K562 (cell line): ENCODE results near the gene VTN. TPM values are rescaled to one million over a fixed set of nuclear protein-coding genes. Genes with fewer than 3 reads are reported as not detected.

ENCODE experiments used
- ATAC-seq: fragments of 200-7000 bp; cut with Tn5 transposase; 3 replicates; pipeline ENCODE4 v1.9.1; 2020; ENCODE audit warnings: moderate library complexity
- BruUV-seq: library from RNA; stranded (reverse); fragments of 400-500 nt; replicated peaks from 2 replicates; lab custom pipeline; 2021; lab: Mats Ljungman, UMichigan
- CTCF ChIA-PET: fragments of 300-600 bp; formaldehyde crosslinking; extraction: SDS; loops from one replicate; lab custom pipeline; 2021; ENCODE audit warnings: low intra/inter-chr PET ratio; lab: Yijun Ruan, JAX
- POLR2A ChIA-PET: fragments of 300-600, 350-650 bp; sonication (Branson Sonifier 250); formaldehyde crosslinking; extraction: SDS; loops from one replicate; lab custom pipeline; 2021; ENCODE audit warnings: antibody characterized with exemption, inconsistent platforms; lab: Yijun Ruan, JAX
- DNase-seq, 4 experiments: peaks; one replicate each; pipeline versions ENCODE4 v3.0.0 to v3.0.0-alpha.2; 2011 to 2018; ENCODE audit warnings: low spot score in 3 of 4, mixed read lengths in 3 of 4; ENCODE audit errors: extremely low read depth in 1 of 4
- FAIRE-seq: peaks from 2 replicates; lab custom pipeline; 2011; peaks lifted over from hg19 to GRCh38; lab: Jason Lieb, UNC
- H2AFZ ChIP-seq: 2 replicates; pipeline ENCODE4 v1.6.0; 2011; ENCODE audit warnings: low read depth, low read length, control low read depth, inconsistent platforms
- H3K27ac ChIP-seq: fragments of 200-600 bp; 3 replicates; pipeline ENCODE4 v1.8.0; 2011; ENCODE audit warnings: low read depth, mild to moderate bottlenecking, control low read depth, inconsistent platforms, low read length, moderate library complexity, mixed read lengths; ENCODE audit errors: extremely low read depth
- H3K27me3 ChIP-seq, 2 experiments: fragments of 300-600 bp in 1 of 2; 2 replicates in 1 of 2; 3 replicates in 1 of 2; pipeline versions ENCODE4 v1.6.0 to v1.8.0; 2011; ENCODE audit warnings: inconsistent platforms in 2 of 2, low read length in 2 of 2, mild to moderate bottlenecking in 1 of 2, mixed read lengths in 1 of 2, moderate library complexity in 1 of 2; ENCODE audit not compliant: control insufficient read depth in 2 of 2, insufficient read depth in 2 of 2
- H3K36me3 ChIP-seq: fragments of 300-600 bp; 3 replicates; pipeline ENCODE4 v1.8.0; 2011; ENCODE audit warnings: mild to moderate bottlenecking, low read length, inconsistent platforms; ENCODE audit not compliant: control insufficient read depth, insufficient read depth
- H3K4me1 ChIP-seq, 2 experiments: fragments of 200-600 bp in 1 of 2; replicated peaks in 1 of 2; 2 replicates in 1 of 2; 3 replicates in 1 of 2; pipeline versions ENCODE4 v1.5.1 to v1.8.0; 2011; ENCODE audit warnings: inconsistent platforms in 2 of 2, low read length in 2 of 2, mild to moderate bottlenecking in 1 of 2, mixed read lengths in 1 of 2, moderate library complexity in 1 of 2; ENCODE audit not compliant: control insufficient read depth in 2 of 2, insufficient read depth in 2 of 2
- H3K4me2 ChIP-seq: 2 replicates; pipeline ENCODE4 v1.6.1; 2011; ENCODE audit warnings: low read length, control low read depth, inconsistent platforms, mixed read lengths; ENCODE audit not compliant: insufficient read depth
- H3K4me3 ChIP-seq: fragments of 200-600 bp; sonication (generic), shearing (Covaris generic); 2 replicates; pipeline ENCODE4 v1.5.1; 2016; ENCODE audit warnings: control low read depth, inconsistent platforms
- H3K79me2 ChIP-seq: fragments of 200-600 bp; 3 replicates; pipeline ENCODE4 v1.8.0; 2011; ENCODE audit warnings: low read length, inconsistent platforms; ENCODE audit not compliant: control insufficient read depth, insufficient read depth
- H3K9ac ChIP-seq, 2 experiments: 2 replicates each; pipeline versions ENCODE4 v1.6.0 to v1.6.1; 2011; ENCODE audit warnings: low read depth in 2 of 2, low read length in 2 of 2, control low read depth in 1 of 2, inconsistent platforms in 1 of 2, mild to moderate bottlenecking in 1 of 2, mixed read lengths in 1 of 2; ENCODE audit not compliant: insufficient read depth in 1 of 2
- H3K9me1 ChIP-seq: one replicate; pipeline ENCODE4 v1.6.0; 2011; ENCODE audit warnings: inconsistent platforms, mild to moderate bottlenecking, low read length, moderate library complexity; ENCODE audit not compliant: control insufficient read depth, insufficient read depth
- H3K9me3 ChIP-seq: replicated peaks from 2 replicates; pipeline ENCODE4 v1.5.1; 2011; ENCODE audit warnings: low read depth, low read length, inconsistent platforms; ENCODE audit not compliant: control insufficient read depth, insufficient read depth
- H4K20me1 ChIP-seq: replicated peaks from 2 replicates; pipeline ENCODE4 v1.6.1; 2011; ENCODE audit warnings: low read length, inconsistent platforms, mixed read lengths; ENCODE audit not compliant: control insufficient read depth, insufficient read depth
- CREM ChIP-seq: IDR thresholded peaks from 2 replicates; pipeline ENCODE4 v1.6.1; 2014; ENCODE audit warnings: antibody characterized with exemption, low read depth
- HMBOX1 ChIP-seq: sonication (generic); IDR thresholded peaks from 2 replicates; pipeline ENCODE4 v1.6.1; 2016
- MTA2 ChIP-seq: fragments of 450-650 bp; IDR thresholded peaks from 2 replicates; pipeline ENCODE4 v1.6.1; 2016; ENCODE audit warnings: low read depth
- NCOA6 ChIP-seq: fragments of 450-650 bp; IDR thresholded peaks from 2 replicates; pipeline ENCODE4 v1.6.1; 2017; ENCODE audit warnings: mild to moderate bottlenecking
- TEAD2 ChIP-seq: fragments of 450-650 bp; IDR thresholded peaks from 2 replicates; pipeline ENCODE4 v1.6.1; 2016; ENCODE audit warnings: missing genetic modification characterization, control low read depth, missing compliant biosample characterization
- ZNF217 ChIP-seq: sonication (generic); formaldehyde crosslinking; IDR thresholded peaks from 2 replicates; pipeline ENCODE4 v1.8.0; 2022; ENCODE audit warnings: mild to moderate bottlenecking, missing genetic modification reagents
- ZNF24 ChIP-seq: fragments of 450-650 bp; IDR thresholded peaks from 2 replicates; pipeline ENCODE4 v1.6.1; 2016
- WGBS: fragments of 100-300 bp; shearing (Covaris generic); methylation state at CpG from one replicate; pipeline ENCODE4 v1.1.6; 2016; ENCODE audit warnings: low coverage, mixed read lengths; ENCODE audit not compliant: insufficient coverage; ENCODE audit errors: missing lambda C conversion rate; 5-methylcytosine and 5-hydroxymethylcytosine counted together
- in situ Hi-C: fragments of 300-500 bp; cut with MboI; formaldehyde crosslinking; loops from 4 replicates; pipeline ENCODE4 v1.15.0; 2018; ENCODE audit warnings: inconsistent platforms, mixed read lengths
- intact Hi-C: fragments of 100-400 bp; cut with micrococcal nuclease; formaldehyde crosslinking; loops from 2 replicates; pipeline ENCODE4 v1.14.2; 2022
- polyA plus RNA-seq, 8 experiments: library from polyadenylated mRNA; depleted of rRNA in 4 of 8; stranded (reverse) in 5 of 8; unstranded in 3 of 8; fragments of >200 nt; fragmentation: Nextera tagmentation in 2 of 8; fragmentation: Illumina TruSeq in 1 of 8; extraction: Ambion mirVana in 2 of 8; extraction: Trizol in 1 of 8; gene quantifications; 2 replicates each; pipeline versions ENCODE4 v1.2.1 to v1.2.3, GENCODE V29; 2011 to 2014; ENCODE audit warnings: inconsistent platforms in 1 of 8, missing spikeins in 1 of 8
- total RNA-seq, 7 experiments: library from RNA; depleted of rRNA in 6 of 7; stranded (reverse); fragments of >200 nt in 6 of 7; fragmentation: Illumina TruSeq in 2 of 7; extraction: Trizol in 2 of 7; gene quantifications; 2 replicates each; pipeline versions ENCODE4 v1.2.1 to v1.2.3, GENCODE V29; 2011 to 2021; ENCODE audit warnings: low replicate concordance in 1 of 7

Gene VTN
- total and polyA plus RNA-seq, 9 of the 15 experiments (the other 6 are each of a cell fraction or from before 2014, with no cell fraction given) = 0.13 to 1.0 (median 0.29) TPM; not detected in 1

DNA sequence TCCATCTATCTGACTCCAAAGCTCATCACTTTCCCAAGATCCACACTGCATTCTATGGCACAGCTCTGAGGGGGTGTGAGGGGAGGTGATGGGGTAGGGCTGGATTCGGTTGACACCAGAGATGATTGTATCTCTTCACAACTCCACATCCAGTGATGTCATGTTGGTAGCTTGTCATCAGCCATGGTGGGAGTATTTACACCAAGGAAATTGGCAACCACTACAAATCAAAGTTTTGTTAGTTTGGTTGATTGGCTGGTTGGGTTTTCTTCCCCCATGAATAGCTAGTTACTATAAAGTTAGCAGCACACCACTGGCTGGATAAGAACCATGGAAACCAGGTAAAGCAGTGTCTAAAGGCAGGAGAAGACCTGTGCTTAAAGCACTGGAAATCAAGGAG lies 20.9 kb upstream of the VTN start:
- Histone ChIP-seq H3K9ac (no peak overlapping the region), H3K79me2 (no peaks in the 10 kb centered on the region), H3K36me3 (no peaks in the 10 kb centered on the region), H3K27me3 (peaks cover 0 to 12% of the 10 kb centered on the region in 2 experiments; a peak in 2 of 5 replicates), H3K9me3 (no peaks in the 10 kb centered on the region), H2AFZ (peak overlapping the region; percentile 25; the same call in 1 of the 2 replicates), H3K27ac (no peak overlapping the region), H3K4me1 (peaks cover 9 to 10% of the 10 kb centered on the region in 2 experiments; a peak in 3 of 5 replicates), H3K9me1 (no peaks in the 10 kb centered on the region), H4K20me1 (0 out of 2 replicates have a peak, but pooled peaks cover 4% of the 10 kb centered on the region), H3K4me3 (no peak overlapping the region), H3K4me2 (no peak overlapping the region)
- ChIA-PET CTCF (no interaction called here), POLR2A (interaction anchor here (1.2 to 1.4 kb wide), 2 partner anchors 13 to 14 kb away, joined by 3 to 6 read pairs; no protein-coding TSS in a partner anchor)
- WGBS = 7% methylated on average over 1 of the region's 1 CpG
- no TSS peak for BruUV-seq
- ATAC-seq (no peak; the same call in 2 of the 3 replicates), DNase-seq (no peak), FAIRE-seq (no peak)
- intact Hi-C loops (no loop called here), in situ Hi-C loops (no loop called here)
- no peak for TF ChIP-seq NCOA6
- no peak for TF ChIP-seq ZNF217
- TF ChIP-seq ZNF24 = no peak
- 0 out of 2 replicates have a peak, but pooled peaks have one; percentile 16 for TF ChIP-seq HMBOX1
- TF ChIP-seq TEAD2 = no peak
- no peak for TF ChIP-seq MTA2
- TF ChIP-seq CREM = 0 out of 2 replicates have a peak, but pooled peaks have one; percentile 5
